ENCODE results near the gene GRXCR2. TPM values are rescaled to one million over a fixed set of nuclear protein-coding genes. Genes with fewer than 3 reads are reported as not detected.

GRXCR2 gene
- total and polyA plus RNA-seq, 12 donors: 0.60 to 15.1 (median 1.7) TPM; not detected in 2

GRCh38 chr5:145919413-145919812, 46.6 kb upstream of the GRXCR2 start:
- H3K36me3 ChIP-seq: no peaks in the 10 kb centered on the region
- ATAC-seq (no peak), DNase-seq (no peak)
- no peaks in the 10 kb centered on the region for H3K9me3 ChIP-seq
- intact Hi-C loops (cut with DNase I): no loop called here
- no peak overlapping the region for H3K27ac ChIP-seq
- H3K4me3 ChIP-seq: no peak overlapping the region
- H3K4me1 ChIP-seq: peaks cover 0 to 11% (median 0%) of the 10 kb centered on the region in 9 donors
- no peaks in the 10 kb centered on the region for H3K27me3 ChIP-seq
- no peak for TF ChIP-seq CTCF (IDR thresholded peaks at IDR 0.05)
- 80 to 84% methylated on average over 6 of the region's 6 CpGs for WGBS, 2 donors

GRCh38 chr5:145918397-145918796, 45.6 kb upstream of the GRXCR2 start:
- no peaks in the 10 kb centered on the region for H3K36me3 ChIP-seq
- intact Hi-C loops (cut with DNase I): no loop called here
- WGBS, 2 donors: 82 to 92% methylated on average over 2 of the region's 2 CpGs
- H3K27me3 ChIP-seq: no peaks in the 10 kb centered on the region
- H3K27ac ChIP-seq: no peak overlapping the region
- no peaks in the 10 kb centered on the region for H3K9me3 ChIP-seq
- DNase-seq: no peak
- no peak for ATAC-seq
- no peak for TF ChIP-seq CTCF (IDR thresholded peaks at IDR 0.05)
- no peak overlapping the region for H3K4me3 ChIP-seq
- H3K4me1 ChIP-seq: peaks cover 0 to 11% (median 0%) of the 10 kb centered on the region in 9 donors

- peak in 5 of 8 donors; percentile 35 to 74 (median 63) for ATAC-seq
- intact Hi-C loops (cut with DNase I): no loop called here
- no peak overlapping the region for H3K27ac ChIP-seq
Observed at GRCh38 chr5:145917288-145917687, 44.5 kb upstream of the GRXCR2 start.

GRCh38 chr5:145915970-145916638, 43.3 kb upstream of the GRXCR2 start:
- H3K27me3 ChIP-seq: no peaks in the 10 kb centered on the region
- peaks cover 0 to 11% (median 0%) of the 10 kb centered on the region in 9 donors for H3K4me1 ChIP-seq
- H3K36me3 ChIP-seq: no peaks in the 10 kb centered on the region
- H3K27ac ChIP-seq: no peak overlapping the region
- ATAC-seq (no peak), DNase-seq (no peak)
- H3K4me3 ChIP-seq: no peak overlapping the region
- intact Hi-C loops (cut with DNase I): no loop called here
- no peaks in the 10 kb centered on the region for H3K9me3 ChIP-seq
- 78 to 81% methylated on average over 7 of the region's 7 CpGs for WGBS, 2 donors
- TF ChIP-seq CTCF (IDR thresholded peaks at IDR 0.05): no peak

More at GRCh38 chr5:145917288-145917687, 44.5 kb upstream of the GRXCR2 start:
- no peak overlapping the region for H3K4me3 ChIP-seq
- no peak for TF ChIP-seq CTCF (IDR thresholded peaks at IDR 0.05)
- peaks cover 0 to 11% (median 0%) of the 10 kb centered on the region in 9 donors for H3K4me1 ChIP-seq
- H3K36me3 ChIP-seq: no peaks in the 10 kb centered on the region
- DNase-seq: no peak
- no peaks in the 10 kb centered on the region for H3K27me3 ChIP-seq
- H3K9me3 ChIP-seq: no peaks in the 10 kb centered on the region

Measured in heart right ventricle (tissue), 16 donors.